WTC11 (cell line): ENCODE results near the gene NFATC3. TPM values are rescaled to one million over a fixed set of nuclear protein-coding genes. Genes with fewer than 3 reads are reported as not detected.

Experiments
- ATAC-seq: fragments of 200-7000 bp; cut with Tn5 transposase; 2 replicates; pipeline ENCODE4 v1.10.0; 2021; ENCODE audit warnings: mild to moderate bottlenecking, moderate library complexity
- CTCF ChIA-PET: fragments of 300-600 bp; sonication (Branson Sonifier 250); formaldehyde crosslinking; loops from one replicate; lab custom pipeline; 2021; ENCODE audit warnings: antibody characterized with exemption; lab: Charles Lee
- POLR2A ChIA-PET: fragments of 350-600 bp; sonication (Branson Sonifier 250); formaldehyde crosslinking; loops from one replicate; lab custom pipeline; 2021; ENCODE audit warnings: antibody characterized with exemption; lab: Charles Lee
- DNase-seq: peaks from one replicate; pipeline ENCODE4 v3.0.0; 2021; ENCODE audit warnings: low spot score
- H3K27ac Mint-ChIP-seq: 2 replicates; pipeline ENCODE4 v1.8.0; 2021; ENCODE audit warnings: mixed read lengths
- H3K27me3 Mint-ChIP-seq: 2 replicates; pipeline ENCODE4 v1.8.0; 2021; ENCODE audit warnings: low read depth, mild to moderate bottlenecking, moderate library complexity, mixed read lengths
- H3K36me3 Mint-ChIP-seq: 2 replicates; pipeline ENCODE4 v1.8.0; 2021; ENCODE audit warnings: mixed read lengths
- H3K4me1 Mint-ChIP-seq: 2 replicates; pipeline ENCODE4 v1.8.0; 2022; ENCODE audit warnings: mixed read lengths
- H3K4me3 Mint-ChIP-seq: 2 replicates; pipeline ENCODE4 v1.8.0; 2021; ENCODE audit warnings: mild to moderate bottlenecking, moderate library complexity, mixed read lengths
- H3K9me3 Mint-ChIP-seq: 2 replicates; pipeline ENCODE4 v1.8.0; 2021; ENCODE audit warnings: mixed read lengths
- CDX4 ChIP-seq: fragments of 250-450 bp; sonication (Bioruptor Pico); IDR thresholded peaks from 2 replicates; pipeline ENCODE4 v1.9.0; 2021; ENCODE audit warnings: moderate library complexity, mild to moderate bottlenecking, inconsistent platforms, borderline replicate concordance
- CREB1 ChIP-seq: sonication (generic); formaldehyde crosslinking; IDR thresholded peaks from 2 replicates; pipeline ENCODE4 v1.8.0; 2023; ENCODE audit warnings: mild to moderate bottlenecking, missing genetic modification reagents
- EMX1 ChIP-seq: fragments of 250-450 bp; sonication (Bioruptor Pico); IDR thresholded peaks from 2 replicates; pipeline ENCODE4 v1.8.0; 2021; ENCODE audit warnings: mild to moderate bottlenecking
- FOXP1 ChIP-seq: sonication (generic); formaldehyde crosslinking; IDR thresholded peaks from 2 replicates; pipeline ENCODE4 v1.8.0; 2022; ENCODE audit warnings: missing genetic modification reagents, mild to moderate bottlenecking, moderate library complexity, borderline replicate concordance
- FOXP4 ChIP-seq: sonication (generic); formaldehyde crosslinking; IDR thresholded peaks from 2 replicates; pipeline ENCODE4 v1.8.0; 2022; ENCODE audit warnings: mild to moderate bottlenecking, missing genetic modification reagents
- GTF2I ChIP-seq: fragments of 250-450 bp; sonication (Bioruptor Pico); conservative IDR thresholded peaks from 2 replicates; pipeline ENCODE4 v1.4.0; 2021; ENCODE audit warnings: mild to moderate bottlenecking
- KAT7 ChIP-seq: sonication (generic); formaldehyde crosslinking; IDR thresholded peaks from 2 replicates; pipeline ENCODE4 v1.8.1; 2023; ENCODE audit warnings: missing genetic modification reagents, mild to moderate bottlenecking, borderline replicate concordance
- MLX ChIP-seq: sonication (generic); formaldehyde crosslinking; IDR thresholded peaks from 2 replicates; pipeline ENCODE4 v1.8.1; 2023; ENCODE audit warnings: mild to moderate bottlenecking, missing genetic modification reagents, moderate library complexity
- NR2C2 ChIP-seq: sonication (generic); formaldehyde crosslinking; IDR thresholded peaks from 2 replicates; pipeline ENCODE4 v1.8.0; 2022; ENCODE audit warnings: mild to moderate bottlenecking, missing genetic modification reagents
- SMAD4 ChIP-seq: sonication (generic); formaldehyde crosslinking; IDR thresholded peaks from 2 replicates; pipeline ENCODE4 v1.8.0; 2022; ENCODE audit warnings: mild to moderate bottlenecking, missing genetic modification reagents
- SOX15 ChIP-seq: fragments of 250-450 bp; sonication (Bioruptor Pico); IDR thresholded peaks from 2 replicates; pipeline ENCODE4 v1.9.0; 2021; ENCODE audit warnings: mild to moderate bottlenecking
- SP1 ChIP-seq: sonication (generic); formaldehyde crosslinking; conservative IDR thresholded peaks from 2 replicates; pipeline ENCODE4 v1.8.1; 2022; ENCODE audit warnings: missing genetic modification reagents
- TCF7 ChIP-seq: sonication (generic); formaldehyde crosslinking; IDR thresholded peaks from 2 replicates; pipeline ENCODE4 v1.8.0; 2022; ENCODE audit warnings: mild to moderate bottlenecking, low read depth, missing genetic modification reagents, moderate library complexity
- TP53 ChIP-seq: sonication (generic); formaldehyde crosslinking; IDR thresholded peaks from 2 replicates; pipeline ENCODE4 v1.8.1; 2023; ENCODE audit warnings: mild to moderate bottlenecking, missing genetic modification reagents
- USF2 ChIP-seq: sonication (generic); formaldehyde crosslinking; IDR thresholded peaks from 2 replicates; pipeline ENCODE4 v1.8.1; 2023; ENCODE audit warnings: mild to moderate bottlenecking, missing genetic modification reagents, moderate library complexity
- ZBTB21 ChIP-seq: sonication (generic); formaldehyde crosslinking; IDR thresholded peaks from 2 replicates; pipeline ENCODE4 v1.8.1; 2023; ENCODE audit warnings: mild to moderate bottlenecking, missing genetic modification reagents, borderline replicate concordance
- ZNF121 ChIP-seq: sonication (generic); formaldehyde crosslinking; IDR thresholded peaks from 2 replicates; pipeline ENCODE4 v1.8.0; 2023; ENCODE audit warnings: missing genetic modification reagents
- ZNF232 ChIP-seq: sonication (generic); formaldehyde crosslinking; IDR thresholded peaks from 2 replicates; pipeline ENCODE4 v1.8.0; 2022; ENCODE audit warnings: mild to moderate bottlenecking, missing genetic modification reagents
- ZNF423 ChIP-seq: fragments of 250-450 bp; sonication (Bioruptor Pico); IDR thresholded peaks from 2 replicates; pipeline ENCODE4 v2.1.2; 2022; ENCODE audit warnings: mild to moderate bottlenecking, moderate library complexity
- ZNF512 ChIP-seq: sonication (generic); formaldehyde crosslinking; IDR thresholded peaks from 2 replicates; pipeline ENCODE4 v1.8.1; 2022; ENCODE audit warnings: missing genetic modification reagents, borderline replicate concordance
- total RNA-seq: library from RNA; stranded (reverse); gene quantifications from 3 replicates; pipeline ENCODE4 v1.2.3, GENCODE V29; 2021
- TF ChIP-seq, protein P1 (sequence below): sonication (generic); formaldehyde crosslinking; IDR thresholded peaks from 2 replicates; pipeline ENCODE4 v1.8.0; 2023; ENCODE audit warnings: mild to moderate bottlenecking, missing genetic modification reagents
- TF ChIP-seq, protein P2 (sequence below): sonication (generic); formaldehyde crosslinking; IDR thresholded peaks from 2 replicates; pipeline ENCODE4 v1.8.0; 2022; ENCODE audit warnings: mild to moderate bottlenecking, missing genetic modification reagents

NFATC3 gene
- total RNA-seq, 1 experiment from 2014 or later: 34.6 TPM

DNA sequence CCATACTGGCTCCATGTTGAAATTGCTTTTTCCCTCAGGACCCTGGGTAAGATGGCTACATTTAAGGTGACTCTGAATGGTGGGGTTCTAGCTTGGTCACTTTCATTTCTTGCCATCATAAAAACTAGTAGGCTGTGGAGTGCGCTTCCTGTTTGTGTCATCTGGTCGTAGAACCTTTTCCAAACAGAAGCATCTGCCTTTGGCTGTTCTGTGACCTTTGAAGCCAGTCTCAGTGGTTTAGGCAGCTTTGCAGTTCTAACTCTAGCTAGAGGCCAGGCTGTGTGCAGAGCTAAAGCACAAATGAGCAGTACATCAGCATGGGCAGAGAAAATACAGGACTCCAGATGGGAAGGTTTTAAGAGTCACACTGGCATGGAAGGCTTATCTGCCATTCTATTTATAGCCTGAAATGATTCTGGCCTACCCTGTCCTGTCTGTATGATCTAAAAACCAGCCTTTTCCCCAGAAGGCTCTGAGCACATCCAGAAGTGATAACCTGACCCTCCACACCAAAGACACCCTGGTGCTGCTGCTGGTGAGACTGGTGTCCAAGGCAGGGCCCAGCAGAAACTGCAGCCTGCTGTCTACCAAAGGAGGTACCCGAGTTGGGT is 142.1 kb downstream of the NFATC3 start (continued):
- no peak for TF ChIP-seq NR2C2 (CRISPR knock-in tag)
- no peak for TF ChIP-seq KAT7
- TF ChIP-seq, all 79 proteins: peak for 0

DNA sequence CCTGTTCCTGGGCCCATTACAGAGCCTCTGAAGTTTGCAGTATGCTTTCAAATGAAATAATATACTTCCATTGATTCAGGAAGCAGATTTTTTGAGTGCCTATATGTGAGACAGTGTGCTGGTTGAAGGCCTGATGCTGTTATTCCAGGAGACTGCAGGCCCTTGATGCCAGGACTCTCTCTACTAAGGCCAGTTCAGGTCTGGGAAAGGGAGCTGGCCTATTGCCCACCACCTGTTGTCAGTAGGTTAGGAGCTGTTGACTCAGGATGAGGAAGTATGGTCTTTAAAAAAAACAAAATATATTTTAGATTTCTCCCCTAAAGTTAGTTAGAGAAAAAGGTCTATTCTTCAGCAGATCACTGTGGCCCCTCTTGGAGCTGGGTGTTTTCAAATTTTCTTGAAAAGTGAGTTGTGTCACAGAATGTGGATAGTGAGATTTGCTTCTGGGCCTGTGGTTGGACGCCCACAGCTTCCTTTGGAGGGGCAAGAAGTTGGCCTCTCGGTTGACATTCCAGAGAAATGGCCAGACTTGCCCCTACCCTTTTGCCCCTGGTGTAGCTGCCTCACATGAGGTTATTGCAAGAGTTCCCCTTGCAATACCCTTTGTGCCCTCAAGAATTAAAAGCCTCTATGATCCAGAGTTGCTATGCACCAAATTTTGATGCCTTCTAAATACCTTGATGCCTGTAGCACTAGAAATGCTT is 142.8 kb downstream of the NFATC3 start:
- no peak for DNase-seq
- H3K27ac Mint-ChIP-seq: no peak overlapping the region
- POLR2A ChIA-PET: interaction anchor here (0.6 to 1.3 kb wide), 2 partner anchors 9 to 98 kb away, joined by 3 read pairs; no protein-coding TSS in a partner anchor

GRCh38 chr16:68228652-68229051 is 143.5 kb downstream of the NFATC3 start:
- ATAC-seq (no peak), DNase-seq (no peak)
- H3K27ac Mint-ChIP-seq: no peak overlapping the region
- H3K9me3 Mint-ChIP-seq: no peaks in the 10 kb centered on the region
- peaks cover 7% of the 10 kb centered on the region for H3K4me1 Mint-ChIP-seq
- H3K36me3 Mint-ChIP-seq: peaks cover 39% of the 10 kb centered on the region
- CTCF ChIA-PET: interaction anchor here (1.3 to 1.4 kb wide), 3 partner anchors 11 to 145 kb away, joined by 4 to 12 read pairs (median 11); partner anchors contain the start of gene NFATC3
- POLR2A ChIA-PET: interaction anchor here (0.6 to 1.8 kb wide), 3 partner anchors 9 to 143 kb away, joined by 3 to 5 read pairs (median 3); partner anchors contain the start of gene NFATC3
- no peak overlapping the region for H3K4me3 Mint-ChIP-seq
- H3K27me3 Mint-ChIP-seq: no peaks in the 10 kb centered on the region
- TF ChIP-seq SP1 (CRISPR knock-in tag): no peak
- TF ChIP-seq, protein P1, sequence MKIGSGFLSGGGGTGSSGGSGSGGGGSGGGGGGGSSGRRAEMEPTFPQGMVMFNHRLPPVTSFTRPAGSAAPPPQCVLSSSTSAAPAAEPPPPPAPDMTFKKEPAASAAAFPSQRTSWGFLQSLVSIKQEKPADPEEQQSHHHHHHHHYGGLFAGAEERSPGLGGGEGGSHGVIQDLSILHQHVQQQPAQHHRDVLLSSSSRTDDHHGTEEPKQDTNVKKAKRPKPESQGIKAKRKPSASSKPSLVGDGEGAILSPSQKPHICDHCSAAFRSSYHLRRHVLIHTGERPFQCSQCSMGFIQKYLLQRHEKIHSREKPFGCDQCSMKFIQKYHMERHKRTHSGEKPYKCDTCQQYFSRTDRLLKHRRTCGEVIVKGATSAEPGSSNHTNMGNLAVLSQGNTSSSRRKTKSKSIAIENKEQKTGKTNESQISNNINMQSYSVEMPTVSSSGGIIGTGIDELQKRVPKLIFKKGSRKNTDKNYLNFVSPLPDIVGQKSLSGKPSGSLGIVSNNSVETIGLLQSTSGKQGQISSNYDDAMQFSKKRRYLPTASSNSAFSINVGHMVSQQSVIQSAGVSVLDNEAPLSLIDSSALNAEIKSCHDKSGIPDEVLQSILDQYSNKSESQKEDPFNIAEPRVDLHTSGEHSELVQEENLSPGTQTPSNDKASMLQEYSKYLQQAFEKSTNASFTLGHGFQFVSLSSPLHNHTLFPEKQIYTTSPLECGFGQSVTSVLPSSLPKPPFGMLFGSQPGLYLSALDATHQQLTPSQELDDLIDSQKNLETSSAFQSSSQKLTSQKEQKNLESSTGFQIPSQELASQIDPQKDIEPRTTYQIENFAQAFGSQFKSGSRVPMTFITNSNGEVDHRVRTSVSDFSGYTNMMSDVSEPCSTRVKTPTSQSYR (CRISPR knock-in tag): no peak
- no peak for TF ChIP-seq ZNF121
- TF ChIP-seq TCF7 (CRISPR knock-in tag): no peak
- TF ChIP-seq ZNF512 (CRISPR knock-in tag): no peak
- TF ChIP-seq ZNF232: no peak

More for the DNA sequence above, 142.8 kb downstream of the NFATC3 start:
- CTCF ChIA-PET: interaction anchor here (0.6 to 1.4 kb wide), 4 partner anchors 10 to 327 kb away, joined by 3 to 12 read pairs (median 8); partner anchors contain the start of gene NFATC3
- TF ChIP-seq ZNF423 (CRISPR knock-in tag) (no peak), SMAD4 (CRISPR knock-in tag) (no peak), MLX (CRISPR knock-in tag) (no peak), TP53 (CRISPR knock-in tag) (no peak), USF2 (no peak), CDX4 (CRISPR knock-in tag) (no peak), FOXP4 (CRISPR knock-in tag) (no peak), SOX15 (no peak), CREB1 (CRISPR knock-in tag) (no peak), ZNF232 (no peak), ZBTB21 (CRISPR knock-in tag) (no peak), FOXP1 (no peak), GTF2I (CRISPR knock-in tag) (no peak), EMX1 (CRISPR knock-in tag) (no peak)
- TF ChIP-seq, protein P2, sequence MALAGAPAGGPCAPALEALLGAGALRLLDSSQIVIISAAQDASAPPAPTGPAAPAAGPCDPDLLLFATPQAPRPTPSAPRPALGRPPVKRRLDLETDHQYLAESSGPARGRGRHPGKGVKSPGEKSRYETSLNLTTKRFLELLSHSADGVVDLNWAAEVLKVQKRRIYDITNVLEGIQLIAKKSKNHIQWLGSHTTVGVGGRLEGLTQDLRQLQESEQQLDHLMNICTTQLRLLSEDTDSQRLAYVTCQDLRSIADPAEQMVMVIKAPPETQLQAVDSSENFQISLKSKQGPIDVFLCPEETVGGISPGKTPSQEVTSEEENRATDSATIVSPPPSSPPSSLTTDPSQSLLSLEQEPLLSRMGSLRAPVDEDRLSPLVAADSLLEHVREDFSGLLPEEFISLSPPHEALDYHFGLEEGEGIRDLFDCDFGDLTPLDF (CRISPR knock-in tag): no peak
- no peaks in the 10 kb centered on the region for H3K9me3 Mint-ChIP-seq
- H3K4me1 Mint-ChIP-seq: peaks cover 2% of the 10 kb centered on the region; the same call in 1 of the 2 replicates
- no peak for ATAC-seq
- H3K4me3 Mint-ChIP-seq: no peak overlapping the region
- no peaks in the 10 kb centered on the region for H3K27me3 Mint-ChIP-seq
- H3K36me3 Mint-ChIP-seq: peaks cover 35% of the 10 kb centered on the region
